Erythroblast (primary cell): ENCODE measurements around the gene GPC5.

Experiments
- GATA1 ChIP-seq: IDR thresholded peaks from 2 replicates; pipeline ENCODE4 v1.6.1; 2011; ENCODE audit warnings: low read depth, mild to moderate bottlenecking, control low read depth, low read length, moderate library complexity
- POLR2A ChIP-seq: IDR thresholded peaks from 2 replicates; pipeline ENCODE4 v1.6.1; 2011; ENCODE audit warnings: mild to moderate bottlenecking, low read length

GRCh38 chr13:92575777-92576176 is 1177.4 kb downstream of the GPC5 start:
- TF ChIP-seq POLR2A (no peak), GATA1 (no peak)
